Uterus (tissue), 4 donors: ENCODE results near the gene MAML1. TPM values are rescaled to one million over a fixed set of nuclear protein-coding genes. Genes with fewer than 3 reads are reported as not detected.
"Not testable (repeated sequence)": the region's sequence is repeated elsewhere in the genome, so short reads cannot be mapped to it uniquely, and the experiment has no call there.

Source experiments
- DNase-seq, 2 donors: peaks; one replicate each; pipeline ENCODE4 v3.0.0-alpha.2; 2019 to 2020
- H3K27ac ChIP-seq, 2 donors: fragments of 200-600 bp; sonication (generic); 1 replicate in 1 of 2; 2 replicates in 1 of 2; pipeline ENCODE4 v1.5.1; 2016 to 2018
- H3K27me3 ChIP-seq, 2 donors: fragments of 200-600 bp; sonication (generic); one replicate each; pipeline ENCODE4 v1.5.1; 2018 to 2019; ENCODE audit warnings: control low read depth in 1 of 2
- H3K36me3 ChIP-seq, 2 donors: fragments of 200-600 bp; sonication (generic); one replicate each; pipeline ENCODE4 v1.5.1; 2019; ENCODE audit warnings: control low read depth in 1 of 2
- H3K4me1 ChIP-seq, 2 donors: fragments of 200-600 bp; sonication (generic); one replicate each; pipeline ENCODE4 v1.5.1; 2018 to 2019; ENCODE audit warnings: control low read depth in 1 of 2
- H3K4me3 ChIP-seq, 2 donors: fragments of 200-600 bp; sonication (generic); 1 replicate in 1 of 2; 2 replicates in 1 of 2; pipeline ENCODE4 v1.5.1; 2018 to 2019; ENCODE audit warnings: mild to moderate bottlenecking in 1 of 2
- H3K9me3 ChIP-seq, 2 donors: fragments of 200-600 bp; sonication (generic); one replicate each; pipeline ENCODE4 v1.5.1; 2019; ENCODE audit warnings: control low read depth in 1 of 2
- CTCF ChIP-seq, 4 experiments: fragments of 200-600 bp in 2 of 4; fragments of 450-650 bp in 2 of 4; sonication (generic) in 2 of 4; IDR thresholded peaks; one replicate each; pipeline ENCODE4 v1.5.1; 2016 to 2019; ENCODE audit warnings: antibody characterized with exemption in 4 of 4, mild to moderate bottlenecking in 2 of 4, moderate library complexity in 1 of 4
- POLR2A ChIP-seq, 2 donors: fragments of 450-650 bp; IDR thresholded peaks; one replicate each; pipeline ENCODE4 v1.6.1; 2016; ENCODE audit warnings: antibody characterized with exemption in 2 of 2, mild to moderate bottlenecking in 1 of 2, moderate library complexity in 1 of 2
- intact Hi-C: fragments of 100-400 bp; cut with DNase I; formaldehyde crosslinking; loops from one replicate; pipeline ENCODE4 v1.15.1; 2023; ENCODE audit warnings: low total_unique reads
- total RNA-seq, 4 donors: library from RNA; depleted of rRNA in 3 of 4; stranded (reverse); fragments of >200 nt in 3 of 4; gene quantifications; one replicate each; pipeline versions ENCODE4 v1.1.0 to v1.2.4, GENCODE V29; 2014 to 2023
- donor health status: DM: yes; HTN: yes; CAD: no.

The MAML1 gene
- total RNA-seq, 4 donors from 2014 or later, result 19.7 to 44.1 (median 21.4) TPM

- Histone ChIP-seq H3K27ac (no peak overlapping the region), H3K4me1 (no peaks in the 10 kb centered on the region), H3K9me3 (no peaks in the 10 kb centered on the region), H3K36me3 (no peaks in the 10 kb centered on the region), H3K27me3 (no peaks in the 10 kb centered on the region), H3K4me3 (no peak overlapping the region)
- DNase-seq, result no peak
- TF ChIP-seq POLR2A (IDR thresholded peaks at IDR 0.05) (no peak), CTCF (IDR thresholded peaks at IDR 0.05) (no peak)
- intact Hi-C loops, result no loop called here
Measured at GRCh38 chr5:179786861-179787260, 54.2 kb downstream of the MAML1 start.

GRCh38 chr5:179788193-179788854, 55.7 kb downstream of the MAML1 start:
- Histone ChIP-seq H3K36me3 (no peaks in the 10 kb centered on the region), H3K4me3 (no peak overlapping the region), H3K9me3 (no peaks in the 10 kb centered on the region), H3K27ac (no peak overlapping the region), H3K27me3 (no peaks in the 10 kb centered on the region), H3K4me1 (no peaks in the 10 kb centered on the region)
- DNase-seq, result no peak
- TF ChIP-seq POLR2A (IDR thresholded peaks at IDR 0.05), result no peak
- TF ChIP-seq CTCF (IDR thresholded peaks at IDR 0.05), result no peak
- intact Hi-C loops, result no loop called here

GRCh38 chr5:179789278-179789677, 56.7 kb downstream of the MAML1 start:
- DNase-seq, H3K4me3 ChIP-seq, intact Hi-C loops, H3K9me3 ChIP-seq, H3K27ac ChIP-seq, H3K36me3 ChIP-seq, H3K27me3 ChIP-seq, H3K4me1 ChIP-seq: not testable (repeated sequence)

GRCh38 chr5:179791881-179792611, 59.4 kb downstream of the MAML1 start:
- TF ChIP-seq POLR2A (IDR thresholded peaks at IDR 0.05) (no peak), CTCF (IDR thresholded peaks at IDR 0.05) (no peak)
- Histone ChIP-seq H3K4me3 (no peak overlapping the region), H3K27ac (peak overlapping the region; percentile 77 to 81), H3K9me3 (no peaks in the 10 kb centered on the region), H3K4me1 (peaks cover 0 to 9% of the 10 kb centered on the region in 2 donors), H3K36me3 (no peaks in the 10 kb centered on the region), H3K27me3 (no peaks in the 10 kb centered on the region)
- DNase-seq, result no peak
- intact Hi-C loops, result no loop called here

GRCh38 chr5:179792612-179793467, 60.2 kb downstream of the MAML1 start:
- H3K27ac ChIP-seq, result peak overlapping the region; percentile 77 to 81
- TF ChIP-seq POLR2A (IDR thresholded peaks at IDR 0.05) (no peak), CTCF (IDR thresholded peaks at IDR 0.05) (no peak)
- H3K4me3 ChIP-seq, result no peak overlapping the region
- no peaks in the 10 kb centered on the region for H3K36me3 ChIP-seq
- no peaks in the 10 kb centered on the region for H3K9me3 ChIP-seq
- intact Hi-C loops, result no loop called here
- DNase-seq, result peak in 1 of 2 donors; percentile 22
- H3K4me1 ChIP-seq, result peaks cover 0 to 9% of the 10 kb centered on the region in 2 donors
- H3K27me3 ChIP-seq, result no peaks in the 10 kb centered on the region
